ENCODE results near the gene EML1. TPM values are rescaled to one million over a fixed set of nuclear protein-coding genes. Genes with fewer than 3 reads are reported as not detected.

The EML1 gene
- total and polyA plus RNA-seq, 2 of the 13 experiments (the other 11 are each of a cell fraction or from before 2014, with no cell fraction given) = 0.59 to 1.7 TPM

- TF ChIP-seq TFAP4 (IDR thresholded peaks at IDR 0.05; ENCODE audit: borderline replicate concordance, low read depth) (no peak), ZEB1 (IDR thresholded peaks at IDR 0.05; ENCODE audit: insufficient replicate concordance, low read depth) (no peak), GFI1 (CRISPR knock-in tag; IDR thresholded peaks at IDR 0.05; ENCODE audit: borderline replicate concordance) (no peak), BCL6 (CRISPR knock-in tag; IDR thresholded peaks at IDR 0.05) (no peak), XRCC5 (optimal IDR thresholded peaks at IDR 0.05; ENCODE audit: low read length) (no peak), PLRG1 (conservative IDR thresholded peaks at IDR 0.05) (no peak), MAZ (IDR thresholded peaks at IDR 0.05; ENCODE audit: borderline replicate concordance, low read depth, low read length) (no peak), MAZ (CRISPR knock-in tag; IDR thresholded peaks at IDR 0.05; ENCODE audit: low read depth) (no peak), MIXL1 (CRISPR knock-in tag; IDR thresholded peaks at IDR 0.05) (no peak), NCOA5 (CRISPR knock-in tag; IDR thresholded peaks at IDR 0.05) (no peak), ZFP37 (CRISPR knock-in tag; IDR thresholded peaks at IDR 0.05; ENCODE audit: borderline replicate concordance) (no peak), ISX (CRISPR knock-in tag; conservative IDR thresholded peaks at IDR 0.05) (no peak), MTA1 (CRISPR knock-in tag; IDR thresholded peaks at IDR 0.05; ENCODE audit: borderline replicate concordance) (no peak), ZSCAN21 (CRISPR knock-in tag; IDR thresholded peaks at IDR 0.05; ENCODE audit: borderline replicate concordance) (no peak), SMAD1 (CRISPR knock-in tag; IDR thresholded peaks at IDR 0.05; ENCODE audit: borderline replicate concordance, low read depth) (no peak)
Observed at GRCh38 chr14:99875836-99876235, 82.6 kb downstream of the EML1 start (continued).

- Histone ChIP-seq H2AFZ (ENCODE audit: low read length) (no peak overlapping the region), H3K4me1 (ENCODE audit: insufficient read depth, low read length) (no peaks in the 10 kb centered on the region), H3K9ac (ENCODE audit: insufficient read depth, low read depth, low read length) (no peak overlapping the region), H3K79me2 (ENCODE audit: insufficient read depth, low read length) (no peaks in the 10 kb centered on the region), H3K9me3 (ENCODE audit: low read length) (no peaks in the 10 kb centered on the region), H3K27me3 (ENCODE audit: control insufficient read depth in 1 of 2, insufficient read depth in 2 of 2, low read length in 2 of 2) (no peaks in the 10 kb centered on the region; a peak in 1 of 5 replicates), H4K20me1 (ENCODE audit: insufficient read depth, low read length) (no peaks in the 10 kb centered on the region), H3K36me3 (replicated peaks in 1 of 2; ENCODE audit: control insufficient read depth in 1 of 2, insufficient read depth in 2 of 2, low read length in 2 of 2) (no peaks in the 10 kb centered on the region), H3K4me3 (replicated peaks in 1 of 3; ENCODE audit: insufficient read depth in 1 of 3, low read depth in 2 of 3, low read length in 3 of 3) (no peak overlapping the region), H3K27ac (ENCODE audit: extremely low read length, insufficient read depth, low read length) (no peak overlapping the region), H3K4me2 (ENCODE audit: low read depth, low read length) (no peak overlapping the region)
- ChIA-PET CTCF (ENCODE audit: low intra/inter-chr PET ratio, low total read pairs) (no interaction called here), POLR2A (no interaction called here)
- intact Hi-C loops (cut with micrococcal nuclease; ENCODE audit: unreplicated experiment) = no loop called here
- WGBS (ENCODE audit: low lambda C conversion rate) = 78% methylated on average over 9 of the region's 9 CpGs
- no peak for TF ChIP-seq RBAK (CRISPR knock-in tag; IDR thresholded peaks at IDR 0.05)
- no peak for TF ChIP-seq ZMYM4 (CRISPR knock-in tag; IDR thresholded peaks at IDR 0.05)
- TF ChIP-seq IRF9 (CRISPR knock-in tag; IDR thresholded peaks at IDR 0.05; ENCODE audit: borderline replicate concordance) = no peak
- no peak for TF ChIP-seq RCOR2 (CRISPR knock-in tag; IDR thresholded peaks at IDR 0.05)
- no peak for TF ChIP-seq ZNF775 (CRISPR knock-in tag; IDR thresholded peaks at IDR 0.05; ENCODE audit: borderline replicate concordance)
- TF ChIP-seq ZNF766 (CRISPR knock-in tag; IDR thresholded peaks at IDR 0.05; ENCODE audit: borderline replicate concordance) = no peak
- TF ChIP-seq FOXM1 (CRISPR knock-in tag; IDR thresholded peaks at IDR 0.05) = no peak
- no peak for TF ChIP-seq ZNF501 (CRISPR knock-in tag; IDR thresholded peaks at IDR 0.05)
- DNase-seq (ENCODE audit: low spot score) (no peak), ATAC-seq (no peak), FAIRE-seq (no peak)
- no TSS peak for BruUV-seq (replicated peaks)
- in situ Hi-C loops (cut with HindIII; ENCODE audit: extremely low pct_ligation_motif_present, low pct_unique_long_range_greater_than_20kb) = no loop called here
Observed at GRCh38 chr14:99876406-99876805, 83.2 kb downstream of the EML1 start.
